ENCODE results near the gene PKNOX2.

PKNOX2 gene

DNA sequence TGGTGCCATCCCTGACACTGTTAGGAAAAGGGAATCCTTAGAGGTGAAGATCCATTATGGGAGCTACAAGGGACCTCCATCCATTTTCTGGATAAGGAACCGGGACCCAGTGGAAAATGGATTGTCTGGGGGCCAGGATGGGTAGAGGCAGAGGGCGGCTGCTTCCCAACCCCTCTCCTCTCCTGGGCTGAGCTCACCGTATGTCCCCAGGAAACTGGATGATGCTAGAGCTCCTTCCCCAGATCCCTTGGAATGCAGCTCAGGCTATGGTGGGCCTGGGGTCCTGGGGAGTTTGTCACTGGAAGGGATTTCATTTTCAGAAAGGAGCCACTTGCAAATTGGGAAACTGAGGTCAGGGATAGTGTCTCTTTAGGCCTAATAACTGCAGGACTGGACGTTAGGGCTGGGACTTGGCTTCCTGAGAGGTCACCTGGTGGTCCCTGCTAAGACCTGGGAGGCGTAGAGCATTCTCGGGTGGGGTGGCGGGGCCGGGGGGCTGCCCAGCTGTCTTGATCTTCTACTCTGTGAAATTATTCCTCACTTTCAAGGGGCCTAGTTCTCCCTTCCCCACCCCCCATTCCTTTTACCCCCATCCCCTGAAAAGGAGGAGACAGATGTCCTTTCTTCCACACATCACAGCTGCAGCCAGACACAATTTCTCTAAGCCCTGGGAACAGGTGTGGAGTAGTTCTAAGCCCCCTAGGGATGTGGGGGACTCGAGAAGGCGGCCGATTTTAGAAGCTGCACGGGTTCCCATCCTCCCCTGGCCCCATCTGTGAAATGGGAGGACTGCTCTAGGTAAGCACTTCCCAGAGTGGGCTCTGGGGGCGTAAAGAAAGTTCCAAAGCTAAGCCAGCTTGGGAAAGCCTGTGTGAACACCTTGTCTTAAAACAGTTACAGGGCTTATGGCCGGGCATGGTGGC, 99.8 kb downstream of the PKNOX2 start:
- peak; percentile 47 for DNase-seq (ENCODE audit: insufficient read length, low spot score)
- TF ChIP-seq, protein P1, sequence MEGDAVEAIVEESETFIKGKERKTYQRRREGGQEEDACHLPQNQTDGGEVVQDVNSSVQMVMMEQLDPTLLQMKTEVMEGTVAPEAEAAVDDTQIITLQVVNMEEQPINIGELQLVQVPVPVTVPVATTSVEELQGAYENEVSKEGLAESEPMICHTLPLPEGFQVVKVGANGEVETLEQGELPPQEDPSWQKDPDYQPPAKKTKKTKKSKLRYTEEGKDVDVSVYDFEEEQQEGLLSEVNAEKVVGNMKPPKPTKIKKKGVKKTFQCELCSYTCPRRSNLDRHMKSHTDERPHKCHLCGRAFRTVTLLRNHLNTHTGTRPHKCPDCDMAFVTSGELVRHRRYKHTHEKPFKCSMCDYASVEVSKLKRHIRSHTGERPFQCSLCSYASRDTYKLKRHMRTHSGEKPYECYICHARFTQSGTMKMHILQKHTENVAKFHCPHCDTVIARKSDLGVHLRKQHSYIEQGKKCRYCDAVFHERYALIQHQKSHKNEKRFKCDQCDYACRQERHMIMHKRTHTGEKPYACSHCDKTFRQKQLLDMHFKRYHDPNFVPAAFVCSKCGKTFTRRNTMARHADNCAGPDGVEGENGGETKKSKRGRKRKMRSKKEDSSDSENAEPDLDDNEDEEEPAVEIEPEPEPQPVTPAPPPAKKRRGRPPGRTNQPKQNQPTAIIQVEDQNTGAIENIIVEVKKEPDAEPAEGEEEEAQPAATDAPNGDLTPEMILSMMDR (IDR thresholded peaks at IDR 0.05; ENCODE audit: insufficient read depth, missing control alignments), result no peak
- FAIRE-seq, result no peak

DNA sequence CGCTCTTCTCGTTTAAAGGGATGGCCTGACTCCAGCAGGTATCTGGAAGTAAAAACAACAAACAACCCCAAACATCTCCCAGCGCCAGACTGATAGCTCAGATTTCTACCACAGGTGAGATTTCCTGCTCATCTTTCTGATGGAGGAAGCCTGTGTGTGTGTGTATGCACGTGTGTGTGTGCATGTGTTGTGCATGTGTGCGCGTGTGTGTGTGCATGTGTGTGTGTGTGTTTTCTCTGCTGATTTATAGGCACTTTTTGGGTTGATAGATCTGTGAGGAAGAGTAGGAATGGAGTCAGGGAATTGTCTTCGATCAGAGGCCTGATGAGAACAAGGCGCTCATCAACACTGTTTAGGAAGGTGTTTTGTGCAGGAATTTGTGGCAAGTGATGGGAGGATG, 103.0 kb downstream of the PKNOX2 start:
- TF ChIP-seq, protein P1 (IDR thresholded peaks at IDR 0.05; ENCODE audit: insufficient read depth, missing control alignments), result no peak
- DNase-seq (ENCODE audit: insufficient read length, low spot score), result no peak
- FAIRE-seq, result no peak

DNA sequence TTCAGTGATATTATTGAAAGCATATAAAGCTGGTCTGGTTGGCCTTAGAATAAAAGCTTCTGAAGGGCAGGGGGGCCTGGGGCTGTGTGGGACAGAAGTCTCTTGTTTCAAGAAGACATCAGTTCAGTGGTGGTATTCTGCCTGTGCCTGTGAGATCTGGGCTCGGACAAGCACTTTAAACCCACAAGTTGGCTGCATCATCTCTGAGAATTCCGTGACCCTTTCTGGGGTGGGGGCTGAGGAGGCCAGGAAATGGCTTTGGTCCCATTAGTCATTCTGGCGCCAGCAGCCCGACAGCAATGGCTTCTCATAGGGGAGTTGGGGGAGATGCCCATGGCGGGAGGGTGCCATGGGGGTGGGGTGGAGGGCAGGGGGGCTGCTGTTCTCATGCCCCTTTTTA, 104.1 kb downstream of the PKNOX2 start:
- no peak for FAIRE-seq
- TF ChIP-seq, protein P1 (IDR thresholded peaks at IDR 0.05; ENCODE audit: insufficient read depth, missing control alignments), result no peak
- no peak for DNase-seq (ENCODE audit: insufficient read length, low spot score)

DNA sequence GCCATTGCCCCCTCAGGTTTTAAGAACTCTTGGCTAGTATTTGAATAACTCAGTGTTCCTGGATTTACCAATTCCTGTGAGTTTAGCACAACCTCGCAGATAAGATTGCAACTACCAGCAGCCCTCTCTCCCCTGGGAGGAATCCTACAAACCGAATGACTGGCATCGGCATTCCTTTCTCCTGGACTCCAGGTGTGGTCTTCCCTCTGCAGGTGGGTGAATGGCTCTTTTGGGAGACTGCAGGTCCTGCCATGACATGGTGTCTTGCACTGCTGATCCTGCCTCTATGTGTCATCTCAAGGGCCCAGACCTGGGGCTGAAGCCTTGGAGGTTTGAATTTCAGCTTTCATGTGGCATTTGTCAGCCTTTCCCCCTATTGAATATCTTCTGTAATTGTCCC, 105.6 kb downstream of the PKNOX2 start:
- FAIRE-seq (no peak), DNase-seq (ENCODE audit: insufficient read length, low spot score) (no peak)
- TF ChIP-seq, protein P1 (IDR thresholded peaks at IDR 0.05; ENCODE audit: insufficient read depth, missing control alignments), result no peak

DNA sequence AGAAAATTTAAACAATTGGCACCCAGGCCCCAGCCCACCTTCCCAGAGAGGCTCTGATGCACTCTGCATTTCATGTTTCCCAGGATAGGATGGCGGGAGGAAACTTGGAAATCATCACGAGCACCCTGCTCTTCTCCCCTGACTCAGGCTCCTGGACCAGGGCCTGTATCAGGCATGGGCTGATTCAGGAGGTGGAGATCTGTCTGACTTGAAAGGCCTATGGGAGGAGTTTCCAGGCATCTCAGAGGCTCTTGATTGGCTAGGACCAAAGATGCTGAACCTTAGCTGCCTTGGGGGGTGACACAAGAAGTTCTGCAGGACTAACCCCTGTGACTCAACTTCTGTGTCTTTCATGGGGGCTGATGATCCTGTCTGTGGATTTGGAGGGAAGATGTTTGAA, 106.2 kb downstream of the PKNOX2 start:
- FAIRE-seq, result no peak
- TF ChIP-seq, protein P1 (IDR thresholded peaks at IDR 0.05; ENCODE audit: insufficient read depth, missing control alignments), result no peak
- DNase-seq (ENCODE audit: insufficient read length, low spot score), result no peak

DNA sequence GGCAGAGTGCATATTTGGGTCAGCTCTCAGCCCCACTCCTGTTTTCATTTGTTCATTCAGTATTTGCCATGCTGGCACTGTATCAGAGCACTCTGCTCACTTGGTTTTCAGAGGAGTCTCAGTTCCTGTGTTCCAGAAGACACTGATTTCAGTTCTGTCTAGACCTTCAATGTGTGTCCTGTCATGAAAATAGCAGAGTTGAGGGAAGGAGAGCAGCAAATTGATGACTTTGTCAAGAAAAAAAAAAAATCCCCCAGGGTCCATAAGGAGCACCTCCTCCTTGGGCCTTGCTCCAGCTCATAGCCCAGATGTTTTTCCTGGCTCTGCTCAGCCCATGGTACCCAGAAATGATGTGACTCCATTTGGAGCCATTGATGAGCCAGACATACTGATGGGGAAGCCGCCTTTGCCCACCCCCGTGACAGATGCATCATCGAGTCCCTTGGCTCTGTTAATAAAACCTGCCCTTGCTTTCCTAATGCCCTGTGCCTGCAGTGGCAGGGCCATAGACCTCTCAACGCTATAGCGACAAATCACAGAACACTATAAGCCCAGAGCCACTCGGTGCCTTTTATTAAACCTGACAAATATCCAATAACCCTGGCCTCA, 107.0 kb downstream of the PKNOX2 start:
- TF ChIP-seq, protein P1 (IDR thresholded peaks at IDR 0.05; ENCODE audit: insufficient read depth, missing control alignments), result no peak
- DNase-seq (ENCODE audit: insufficient read length, low spot score) (no peak), FAIRE-seq (no peak)

DNA sequence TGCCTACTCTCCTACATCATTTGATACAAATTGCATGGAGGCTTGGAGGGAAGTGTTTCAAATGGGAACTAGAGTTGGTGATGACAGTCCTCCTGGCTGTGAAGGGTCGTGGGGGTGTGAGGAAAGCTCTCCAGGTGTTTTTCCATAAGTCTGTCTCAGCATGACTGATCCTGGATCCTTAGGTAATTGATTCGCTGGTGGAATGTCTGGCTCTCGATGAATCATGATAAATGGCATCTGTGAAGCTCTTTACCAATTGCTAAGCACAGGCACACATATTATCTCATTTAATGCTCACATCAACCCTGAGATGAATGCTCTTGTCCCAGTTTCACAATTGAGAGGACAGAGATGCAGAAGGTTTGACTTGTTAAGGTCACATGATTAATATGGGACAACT, 107.5 kb downstream of the PKNOX2 start:
- DNase-seq (ENCODE audit: insufficient read length, low spot score), result no peak
- no peak for FAIRE-seq
- TF ChIP-seq, protein P1 (IDR thresholded peaks at IDR 0.05; ENCODE audit: insufficient read depth, missing control alignments), result no peak

Data from D721Med (cell line).